Adrenal gland (tissue), 5 donors: ENCODE results near the gene EPHB2.

Experiments
- CTCF ChIP-seq, 6 experiments: fragments of 450-650 bp in 4 of 6; fragments of 200-600 bp in 2 of 6; sonication (generic) in 1 of 6; IDR thresholded peaks; 1 replicate in 5 of 6; 2 replicates in 1 of 6; pipeline versions ENCODE4 v1.5.1 to v1.8.0; 2016 to 2021; ENCODE audit warnings: antibody characterized with exemption in 6 of 6, mild to moderate bottlenecking in 2 of 6, moderate library complexity in 1 of 6
- POLR2A ChIP-seq, 2 donors: fragments of 450-650 bp; IDR thresholded peaks; one replicate each; pipeline ENCODE4 v1.6.1; 2017; ENCODE audit warnings: antibody characterized with exemption in 2 of 2, mild to moderate bottlenecking in 2 of 2, moderate library complexity in 1 of 2
- donor health status: DM: no; HTN: no; CAD: no.

- TF ChIP-seq POLR2A (IDR thresholded peaks at IDR 0.05) (no peak), CTCF (IDR thresholded peaks at IDR 0.05) (no peak)
Measured at GRCh38 chr1:22914633-22915217, 204.1 kb downstream of the EPHB2 start.
